ENCODE data around the gene MAFG.

The MAFG gene

DNA sequence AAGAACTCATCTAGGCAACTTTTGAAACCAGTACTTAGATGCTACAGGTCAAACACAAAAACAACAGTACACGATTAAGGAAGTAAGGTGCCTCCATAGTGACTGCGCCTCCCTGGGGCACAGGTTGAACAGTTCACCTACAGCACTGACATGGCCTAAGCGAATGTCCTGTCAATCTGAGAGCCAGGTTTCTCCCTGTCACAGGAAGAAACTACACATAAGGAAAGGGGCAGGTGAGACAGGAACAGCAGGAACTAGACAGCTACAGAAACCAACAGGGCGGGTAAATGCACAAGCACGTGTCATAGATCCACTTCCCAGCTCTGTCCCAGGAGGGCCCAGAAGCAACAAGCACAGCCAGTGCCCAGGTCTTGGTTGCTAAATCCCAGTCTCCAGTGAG, 48.4 kb downstream of the MAFG start:
- TF ChIP-seq GATA3 (IDR thresholded peaks at IDR 0.05; ENCODE audit: low read depth, low read length) (no peak), GATA2 (IDR thresholded peaks at IDR 0.05; ENCODE audit: low read depth, low read length) (no peak)

DNA sequence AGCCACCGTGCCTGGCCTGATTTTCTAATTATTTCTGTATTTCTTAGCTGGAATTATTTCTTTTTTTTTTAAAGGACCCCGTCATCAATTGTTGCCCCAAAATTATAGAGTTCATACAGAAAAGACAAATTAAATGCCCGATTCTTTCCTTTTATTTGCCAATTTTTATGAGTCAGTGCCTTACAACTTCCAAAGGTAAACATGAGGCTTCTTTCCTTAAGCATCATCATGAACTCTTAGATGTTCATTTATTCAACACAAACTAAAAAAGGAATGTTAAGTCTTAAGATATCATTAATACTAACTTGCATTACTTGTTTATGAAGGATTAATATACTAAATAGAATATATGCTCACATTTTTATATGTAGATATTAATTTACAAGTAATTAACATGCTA, 49.2 kb downstream of the MAFG start:
- no peak for TF ChIP-seq GATA2 (IDR thresholded peaks at IDR 0.05; ENCODE audit: low read depth, low read length)

DNA sequence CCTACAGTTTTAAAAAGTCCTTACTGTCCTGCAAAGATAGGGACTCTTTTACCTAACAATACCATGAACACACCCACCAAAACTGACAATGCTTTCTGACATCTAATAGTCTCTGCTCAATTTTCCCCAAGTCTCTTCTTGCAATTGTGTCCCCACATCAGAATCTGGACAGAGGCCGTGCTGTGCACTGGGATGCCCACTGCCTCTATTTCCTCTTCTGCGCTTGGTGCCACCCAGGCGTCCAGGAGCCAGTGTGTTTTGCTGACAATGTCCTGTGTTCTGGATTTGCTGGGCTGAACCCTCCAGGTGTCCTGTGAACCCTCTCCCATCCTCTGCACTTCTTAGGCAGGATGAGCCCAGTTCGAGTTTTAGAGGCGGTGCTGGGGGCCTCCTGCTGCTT, 50.0 kb downstream of the MAFG start:
- no peak for TF ChIP-seq GATA3 (IDR thresholded peaks at IDR 0.05; ENCODE audit: low read depth, low read length)
- TF ChIP-seq GATA2 (IDR thresholded peaks at IDR 0.05; ENCODE audit: low read depth, low read length) = no peak

DNA sequence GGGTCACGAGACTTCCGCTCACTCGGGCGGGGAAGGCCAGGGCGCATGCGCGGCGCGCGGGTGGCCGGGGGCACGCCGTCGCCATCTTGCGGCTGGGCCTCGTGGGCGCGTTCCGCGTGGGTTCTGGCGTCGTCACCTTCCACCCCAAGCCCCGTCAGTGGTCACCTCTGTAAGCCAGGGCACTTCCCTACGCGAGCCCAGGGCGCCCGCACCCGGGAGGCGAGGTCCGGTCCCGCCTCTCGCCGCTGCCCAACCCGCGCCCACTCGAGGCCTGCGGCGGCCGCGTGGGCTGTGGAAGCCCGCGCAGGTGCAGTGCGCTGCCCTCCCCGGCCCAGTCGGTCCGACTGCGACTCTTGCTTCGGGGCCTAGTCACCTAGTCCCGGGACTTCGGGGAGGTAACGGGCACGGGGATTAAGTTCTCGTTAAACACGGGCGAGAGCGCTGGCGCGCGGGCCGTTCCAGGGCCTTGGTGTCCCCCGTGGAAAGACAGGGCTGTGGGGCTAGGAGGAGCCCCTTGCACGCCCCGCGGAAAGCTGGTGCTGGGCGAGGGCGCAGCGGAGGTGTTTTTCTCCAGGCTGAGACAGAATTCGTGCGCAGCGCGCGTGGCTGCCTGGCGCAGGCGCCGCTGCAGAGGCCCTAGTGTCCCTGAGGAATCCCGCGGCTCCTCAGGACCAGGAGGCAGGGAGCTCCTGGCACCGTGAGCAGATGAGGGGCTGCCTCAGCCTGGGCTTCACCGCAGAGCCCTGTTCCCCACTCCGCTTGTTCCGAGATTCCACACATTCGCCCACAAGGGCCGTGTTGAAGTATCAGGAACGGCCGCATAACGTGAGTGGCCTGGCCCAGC, 55.9 kb downstream of the MAFG start:
- TF ChIP-seq GATA3 (IDR thresholded peaks at IDR 0.05; ENCODE audit: low read depth, low read length) (no peak), GATA2 (IDR thresholded peaks at IDR 0.05; ENCODE audit: low read depth, low read length) (no peak; the same call in 1 of the 2 replicates)

DNA sequence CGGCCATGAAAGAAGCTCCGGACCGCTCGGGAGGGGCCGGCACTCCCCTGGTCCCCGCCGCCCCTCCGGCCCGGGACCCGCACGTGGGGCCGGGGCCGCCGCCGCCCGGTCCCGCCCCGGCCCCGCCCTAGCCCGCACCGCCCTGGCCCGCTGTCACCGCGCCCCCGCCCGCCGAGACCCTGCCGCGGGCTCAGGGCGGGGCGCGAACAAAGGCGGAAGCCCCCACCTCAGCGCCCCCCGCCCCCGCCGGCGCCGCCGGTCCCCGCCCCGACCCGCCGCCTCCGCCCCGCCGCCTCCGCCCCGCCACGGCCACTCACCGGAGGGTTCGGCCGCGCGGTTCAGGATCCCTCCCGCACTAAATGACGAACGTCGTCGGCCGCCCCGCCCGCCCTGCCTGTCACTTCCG, 56.6 kb downstream of the MAFG start, which contains the start of gene ARHGDIA:
TSS of gene ARHGDIA (minus strand) at position 357 of the 406 bp plus-strand sequence. CDS start 1,407 bp downstream, outside the sequence.
- TF ChIP-seq GATA2 (IDR thresholded peaks at IDR 0.05; ENCODE audit: low read depth, low read length) (no peak), GATA3 (IDR thresholded peaks at IDR 0.05; ENCODE audit: low read depth, low read length) (no peak)

DNA sequence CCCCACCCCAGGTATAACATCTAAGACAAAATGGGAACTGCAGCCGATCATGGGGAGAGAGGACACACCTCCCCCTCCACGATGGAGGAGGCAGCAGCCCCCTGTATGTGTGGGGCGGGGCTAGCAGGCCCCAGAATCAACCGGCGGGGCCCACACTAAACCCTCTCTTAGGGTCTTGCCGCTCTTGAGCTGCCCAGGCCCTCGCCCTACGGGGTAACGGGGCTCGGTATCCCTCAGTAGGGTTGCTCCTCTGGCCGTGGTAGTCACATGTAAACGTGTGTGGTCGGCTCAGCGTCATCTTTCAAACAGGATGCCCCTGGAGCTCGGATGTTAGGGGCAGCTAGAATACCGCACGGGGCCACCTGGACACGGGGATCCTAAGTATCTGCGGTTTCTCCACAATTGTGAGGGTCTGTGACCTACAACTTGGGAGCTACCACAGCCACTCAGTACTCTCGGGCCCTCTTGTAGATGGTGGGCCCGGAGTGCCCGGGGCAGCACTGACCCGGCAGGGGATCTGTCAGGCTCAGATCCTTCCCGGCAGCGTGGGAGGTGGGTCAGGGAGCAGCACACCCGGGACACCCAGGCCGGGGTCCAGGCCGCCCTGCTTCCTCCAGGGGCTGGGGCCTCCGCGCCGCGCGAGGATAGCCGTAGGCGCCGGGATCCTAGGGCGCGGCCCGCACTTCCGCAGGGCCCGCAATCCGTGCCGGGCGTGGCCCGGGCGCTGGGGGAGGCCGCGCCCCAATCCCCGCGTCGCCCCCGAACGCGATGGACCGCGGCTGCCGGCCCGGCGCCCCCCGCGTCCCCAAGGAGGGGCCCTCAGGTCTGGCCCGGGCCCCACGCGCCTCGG, 57.2 kb downstream of the MAFG start:
- no peak for TF ChIP-seq GATA2 (IDR thresholded peaks at IDR 0.05; ENCODE audit: low read depth, low read length)
- no peak for TF ChIP-seq GATA3 (IDR thresholded peaks at IDR 0.05; ENCODE audit: low read depth, low read length)

DNA sequence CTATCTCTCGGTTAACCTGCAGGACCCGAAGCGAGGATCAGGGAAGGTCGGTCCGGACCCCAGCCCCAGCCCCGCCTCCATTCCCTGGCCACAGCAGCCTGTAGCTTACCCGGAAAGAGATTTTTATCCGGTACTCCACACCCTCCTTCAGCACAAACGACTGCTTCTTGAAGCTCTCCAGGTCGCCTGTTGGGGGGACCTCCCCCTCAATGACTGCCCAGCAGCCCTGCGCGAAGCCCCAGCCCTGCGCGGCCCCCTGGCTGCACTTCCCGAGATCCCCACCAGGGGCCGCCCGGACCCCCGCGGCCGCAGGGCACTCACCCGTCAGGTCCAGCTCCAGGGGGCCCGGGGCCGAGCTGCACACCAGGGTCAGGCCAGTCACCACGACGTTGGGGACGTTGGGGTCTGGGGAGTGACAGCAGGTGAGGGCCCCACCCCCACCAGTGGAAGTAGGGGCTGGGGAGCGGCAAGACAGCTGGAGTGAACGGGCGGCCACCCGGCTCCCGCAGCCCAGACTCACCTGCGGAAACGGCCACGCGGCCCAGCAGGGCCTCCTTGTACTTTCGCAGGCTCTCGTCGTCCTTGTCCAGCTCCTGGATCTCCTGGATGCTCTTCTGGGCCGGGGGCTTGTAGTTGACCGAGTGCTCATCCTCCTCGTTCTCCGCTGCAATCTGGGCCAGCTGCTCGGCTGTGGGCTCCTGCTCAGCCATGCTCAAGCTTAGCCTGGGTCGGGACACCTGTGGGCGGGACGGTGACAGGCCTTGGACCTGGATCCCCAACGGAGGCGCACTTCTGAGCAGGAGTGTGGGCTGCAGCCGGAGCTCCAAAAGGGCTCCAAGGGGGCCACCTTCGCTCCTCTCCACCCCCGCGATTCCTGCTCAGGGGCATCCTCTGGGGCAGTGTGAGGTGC, 58.1 kb downstream of the MAFG start:
- TF ChIP-seq GATA3 (IDR thresholded peaks at IDR 0.05; ENCODE audit: low read depth, low read length) (no peak), GATA2 (IDR thresholded peaks at IDR 0.05; ENCODE audit: low read depth, low read length) (no peak)

DNA sequence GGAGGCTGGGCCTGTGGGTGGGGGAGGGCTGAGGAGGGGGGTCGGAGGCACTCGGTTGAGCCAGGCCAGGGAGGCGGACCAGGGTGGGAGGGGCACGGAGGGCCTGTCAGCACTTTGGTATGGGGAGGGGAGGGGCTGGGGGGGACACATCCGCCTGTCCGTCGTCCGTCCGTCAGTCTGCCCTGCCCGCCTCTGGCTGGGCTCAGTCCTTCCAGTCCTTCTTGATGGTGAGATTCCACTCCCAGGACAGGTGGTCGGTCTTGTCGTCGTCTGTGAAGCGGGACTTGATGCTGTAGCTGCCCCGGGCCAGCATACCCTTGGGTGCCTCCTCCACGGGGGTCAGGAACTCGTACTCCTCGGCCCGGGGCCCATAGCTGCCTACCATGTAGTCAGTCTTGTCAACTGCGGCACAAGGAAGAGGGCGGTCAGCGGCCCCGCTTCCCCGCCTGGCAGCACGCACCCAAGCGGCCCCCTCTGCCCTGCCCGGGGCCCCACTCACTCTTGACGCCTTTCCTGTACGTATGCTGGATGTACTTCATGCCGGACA, 58.8 kb downstream of the MAFG start:
- TF ChIP-seq GATA3 (IDR thresholded peaks at IDR 0.05; ENCODE audit: low read depth, low read length) (no peak), GATA2 (IDR thresholded peaks at IDR 0.05; ENCODE audit: low read depth, low read length) (no peak)
